CD4-positive, alpha-beta memory T cell (primary cell): ENCODE measurements around the gene DNLZ. TPM values are rescaled to one million over a fixed set of nuclear protein-coding genes. Genes with fewer than 3 reads are reported as not detected.

Experiments used
- CTCF ChIA-PET: fragments of 350-600 bp; sonication (Branson Sonifier 250); formaldehyde crosslinking; loops from one replicate; lab custom pipeline; 2021; ENCODE audit warnings: inconsistent platforms; ENCODE audit not compliant: partially characterized antibody; lab: Charles Lee
- POLR2A ChIA-PET: fragments of 350-600 bp; sonication (Branson Sonifier 250); formaldehyde crosslinking; loops from one replicate; lab custom pipeline; 2021; ENCODE audit not compliant: partially characterized antibody; lab: Charles Lee
- DNase-seq, 5 donors: peaks; one replicate each; pipeline versions ENCODE4 v3.0.0 to v3.0.0-alpha.2; 2020 to 2022; ENCODE audit warnings: mixed read lengths in 1 of 5
- H3K27ac ChIP-seq: one replicate; pipeline ENCODE4 v1.7.0; 2013; ENCODE audit warnings: low read depth, low read length
- H3K27me3 ChIP-seq: 2 replicates; pipeline ENCODE4 v1.7.0; 2013; ENCODE audit warnings: mild to moderate bottlenecking, low read length, moderate library complexity; ENCODE audit not compliant: insufficient read depth
- H3K36me3 ChIP-seq: 2 replicates; pipeline ENCODE4 v1.7.0; 2013; ENCODE audit warnings: mild to moderate bottlenecking, low read length, moderate library complexity; ENCODE audit not compliant: insufficient read depth
- H3K4me1 ChIP-seq: 2 replicates; pipeline ENCODE4 v1.7.0; 2013; ENCODE audit warnings: mild to moderate bottlenecking, low read length, moderate library complexity; ENCODE audit not compliant: insufficient read depth
- H3K4me3 ChIP-seq, 2 donors: one replicate each; pipeline ENCODE4 v1.7.0; 2013; ENCODE audit warnings: low read length in 2 of 2, mild to moderate bottlenecking in 1 of 2
- H3K9me3 ChIP-seq, 2 donors: one replicate each; pipeline ENCODE4 v1.7.0; 2013; ENCODE audit warnings: low read length in 2 of 2, control low read depth in 1 of 2; ENCODE audit not compliant: control insufficient read depth in 1 of 2
- H3K27ac Mint-ChIP-seq, 7 donors: one replicate each; pipeline ENCODE4 v1.8.0; 2020 to 2021; ENCODE audit warnings: mixed read lengths in 7 of 7, mild to moderate bottlenecking in 6 of 7, inconsistent platforms in 3 of 7, moderate library complexity in 3 of 7
- H3K27me3 Mint-ChIP-seq, 2 donors: one replicate each; pipeline ENCODE4 v1.8.0; 2020 to 2021; ENCODE audit warnings: mixed read lengths in 2 of 2
- H3K36me3 Mint-ChIP-seq, 2 donors: one replicate each; pipeline ENCODE4 v1.8.0; 2020 to 2021; ENCODE audit warnings: mixed read lengths in 2 of 2, inconsistent platforms in 1 of 2, mild to moderate bottlenecking in 1 of 2
- H3K4me1 Mint-ChIP-seq, 4 donors: one replicate each; pipeline ENCODE4 v1.8.0; 2020 to 2021; ENCODE audit warnings: mixed read lengths in 4 of 4, mild to moderate bottlenecking in 1 of 4
- H3K4me3 Mint-ChIP-seq, 8 donors: one replicate each; pipeline ENCODE4 v1.8.0; 2020 to 2021; ENCODE audit warnings: mixed read lengths in 8 of 8, mild to moderate bottlenecking in 7 of 8, moderate library complexity in 6 of 8, inconsistent platforms in 3 of 8
- H3K9me3 Mint-ChIP-seq, 8 donors: one replicate each; pipeline ENCODE4 v1.8.0; 2020 to 2021; ENCODE audit warnings: mixed read lengths in 8 of 8, mild to moderate bottlenecking in 5 of 8, inconsistent platforms in 3 of 8, moderate library complexity in 1 of 8
- intact Hi-C: fragments of 100-400 bp; cut with micrococcal nuclease; formaldehyde crosslinking; loops from one replicate; pipeline ENCODE4 v1.15.1; 2023
- polyA plus RNA-seq, 2 donors: library from polyadenylated mRNA; unstranded; fragments of 300-500 nt; fragmentation: Illumina TruSeq; gene quantifications; one replicate each; pipeline ENCODE4 v1.2.3, GENCODE V29; 2021
- total RNA-seq, 2 experiments: library from RNA; stranded (reverse); gene quantifications; one replicate each; pipeline ENCODE4 v1.2.3, GENCODE V29; 2021

DNLZ gene
- total and polyA plus RNA-seq, 4 experiments from 2014 or later = 26.0 to 86.1 (median 51.8) TPM

GRCh38 chr9:136348691-136349090 is 14.9 kb downstream of the DNLZ start:
- Histone ChIP-seq H3K4me3 (no peak overlapping the region), H3K4me1 (no peaks in the 10 kb centered on the region), H3K27me3 (no peaks in the 10 kb centered on the region), H3K27ac (no peak overlapping the region), H3K36me3 (no peaks in the 10 kb centered on the region), H3K9me3 (no peaks in the 10 kb centered on the region)
- no peaks in the 10 kb centered on the region for H3K4me1 Mint-ChIP-seq
- ChIA-PET CTCF (no interaction called here), POLR2A (no interaction called here)
- H3K4me3 Mint-ChIP-seq = no peak overlapping the region
- H3K9me3 Mint-ChIP-seq = no peaks in the 10 kb centered on the region
- no peak overlapping the region for H3K27ac Mint-ChIP-seq
- H3K36me3 Mint-ChIP-seq = no peaks in the 10 kb centered on the region
- intact Hi-C loops = no loop called here
- no peak for DNase-seq
- H3K27me3 Mint-ChIP-seq = no peaks in the 10 kb centered on the region

DNA sequence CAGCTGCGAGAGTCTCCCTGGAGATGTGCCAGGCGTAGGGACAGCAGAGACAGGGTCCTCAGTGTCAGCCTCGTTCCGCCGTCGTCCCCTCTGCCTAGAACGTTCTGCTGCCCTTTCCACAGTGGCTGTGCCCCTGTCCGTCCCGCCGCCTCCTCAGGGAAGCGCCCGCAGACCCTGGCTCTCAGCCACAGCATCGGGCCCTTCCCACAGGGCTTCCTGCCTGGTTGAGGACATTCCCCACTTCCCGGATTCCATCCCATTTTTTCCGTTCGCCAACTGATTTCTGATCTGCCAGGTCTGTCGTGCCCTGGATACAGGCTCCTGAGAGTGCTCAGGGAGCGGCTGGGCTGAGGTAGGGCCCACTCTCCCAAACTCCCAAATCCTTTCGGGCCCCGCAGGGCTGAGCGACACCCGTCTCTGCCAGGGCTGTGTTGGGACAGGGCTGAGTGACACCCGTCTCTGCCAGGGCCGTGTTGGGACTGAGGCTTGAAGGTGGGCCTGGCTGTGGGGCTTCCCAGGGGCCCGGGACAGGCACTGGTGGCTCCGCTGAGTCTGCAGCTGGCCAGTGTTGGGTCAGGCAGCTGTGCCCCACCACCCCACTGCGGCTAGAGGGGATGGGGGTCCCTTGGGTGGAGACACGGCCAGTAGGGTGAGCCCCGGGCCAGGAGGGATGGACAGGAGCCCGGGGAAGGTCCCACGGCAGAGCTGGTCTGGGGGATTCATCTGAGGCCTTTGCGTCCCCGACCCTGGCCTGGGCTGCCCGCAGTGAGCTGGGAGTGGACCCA is 15.9 kb downstream of the DNLZ start:
- CTCF ChIA-PET = no interaction called here
- DNase-seq = no peak
- Histone ChIP-seq H3K27me3 (no peaks in the 10 kb centered on the region), H3K4me1 (no peaks in the 10 kb centered on the region), H3K9me3 (no peaks in the 10 kb centered on the region), H3K36me3 (no peaks in the 10 kb centered on the region), H3K4me3 (no peak overlapping the region), H3K27ac (no peak overlapping the region)
- H3K27me3 Mint-ChIP-seq = no peaks in the 10 kb centered on the region
- no peaks in the 10 kb centered on the region for H3K36me3 Mint-ChIP-seq
- POLR2A ChIA-PET = no interaction called here
- H3K27ac Mint-ChIP-seq = no peak overlapping the region
- no peak overlapping the region for H3K4me3 Mint-ChIP-seq
- no peaks in the 10 kb centered on the region for H3K4me1 Mint-ChIP-seq
- intact Hi-C loops = no loop called here
- no peaks in the 10 kb centered on the region for H3K9me3 Mint-ChIP-seq

DNA sequence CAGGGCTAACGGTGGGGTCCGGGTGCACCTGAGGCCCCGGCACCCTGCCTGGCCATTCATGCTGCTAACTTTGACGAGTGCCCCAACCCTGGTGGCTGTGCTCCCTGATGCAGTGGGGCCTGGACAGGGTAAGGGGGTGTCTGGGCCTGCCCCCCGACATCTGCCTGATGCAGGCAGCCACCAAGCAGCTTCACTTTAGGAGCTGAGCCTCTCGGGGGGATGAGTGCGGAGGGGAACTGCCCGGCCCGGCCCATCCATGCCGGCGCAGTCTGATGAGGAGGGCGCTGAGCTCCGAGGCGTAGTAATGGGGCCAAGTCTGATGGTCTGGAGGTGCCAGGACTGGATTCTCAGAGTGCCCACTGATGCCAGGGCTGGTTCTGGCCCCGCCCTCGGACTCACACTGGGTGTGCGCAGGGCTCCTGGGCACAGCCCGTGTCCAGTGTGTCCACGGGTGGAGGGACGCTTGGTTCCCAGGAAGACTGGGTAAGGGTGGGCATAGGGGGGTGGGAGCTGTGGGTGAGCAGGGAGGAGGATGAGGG is 16.5 kb downstream of the DNLZ start:
- no peak for DNase-seq
- no peaks in the 10 kb centered on the region for H3K27me3 ChIP-seq
- Mint-ChIP-seq H3K27me3 (no peaks in the 10 kb centered on the region), H3K9me3 (no peaks in the 10 kb centered on the region), H3K27ac (no peak overlapping the region), H3K4me3 (no peak overlapping the region), H3K4me1 (no peaks in the 10 kb centered on the region), H3K36me3 (no peaks in the 10 kb centered on the region)
- H3K4me1 ChIP-seq = no peaks in the 10 kb centered on the region
- H3K36me3 ChIP-seq = no peaks in the 10 kb centered on the region
- intact Hi-C loops = no loop called here
- no peak overlapping the region for H3K4me3 ChIP-seq
- CTCF ChIA-PET = no interaction called here
- POLR2A ChIA-PET = no interaction called here
- no peaks in the 10 kb centered on the region for H3K9me3 ChIP-seq
- no peak overlapping the region for H3K27ac ChIP-seq

DNA sequence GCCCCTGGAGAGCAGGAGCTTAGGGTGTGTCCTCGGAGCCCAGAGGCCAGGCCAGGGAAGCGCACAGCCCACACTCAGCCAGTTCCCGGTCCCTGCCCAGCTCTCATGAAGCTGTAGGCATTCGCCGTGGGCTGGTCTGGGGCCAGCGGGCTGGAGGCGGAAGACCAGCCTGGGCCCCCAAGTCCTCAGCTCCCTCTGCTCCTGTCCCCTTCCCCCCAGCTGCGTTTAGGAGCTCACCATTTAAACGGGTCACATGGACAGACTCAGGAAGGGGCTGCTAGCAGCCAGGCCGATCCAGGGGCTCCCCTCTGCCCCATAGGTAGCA is 17.4 kb downstream of the DNLZ start:
- H3K36me3 Mint-ChIP-seq = no peaks in the 10 kb centered on the region
- Histone ChIP-seq H3K27me3 (no peaks in the 10 kb centered on the region), H3K27ac (no peak overlapping the region), H3K36me3 (no peaks in the 10 kb centered on the region), H3K4me3 (no peak overlapping the region), H3K4me1 (no peaks in the 10 kb centered on the region), H3K9me3 (no peaks in the 10 kb centered on the region)
- no peak overlapping the region for H3K27ac Mint-ChIP-seq
- ChIA-PET POLR2A (interaction anchor here (1.2 kb wide), 1 partner anchor 17 kb away, joined by 3 read pairs; the partner anchor contains the start of gene DNLZ), CTCF (interaction anchor here (0.5 to 1.0 kb wide), 2 partner anchors 55 to 325 kb away, joined by 3 read pairs; no protein-coding TSS in a partner anchor)
- DNase-seq = no peak
- H3K4me3 Mint-ChIP-seq = no peak overlapping the region
- no peaks in the 10 kb centered on the region for H3K4me1 Mint-ChIP-seq
- H3K9me3 Mint-ChIP-seq = no peaks in the 10 kb centered on the region
- no peaks in the 10 kb centered on the region for H3K27me3 Mint-ChIP-seq
- intact Hi-C loops = no loop called here

DNA sequence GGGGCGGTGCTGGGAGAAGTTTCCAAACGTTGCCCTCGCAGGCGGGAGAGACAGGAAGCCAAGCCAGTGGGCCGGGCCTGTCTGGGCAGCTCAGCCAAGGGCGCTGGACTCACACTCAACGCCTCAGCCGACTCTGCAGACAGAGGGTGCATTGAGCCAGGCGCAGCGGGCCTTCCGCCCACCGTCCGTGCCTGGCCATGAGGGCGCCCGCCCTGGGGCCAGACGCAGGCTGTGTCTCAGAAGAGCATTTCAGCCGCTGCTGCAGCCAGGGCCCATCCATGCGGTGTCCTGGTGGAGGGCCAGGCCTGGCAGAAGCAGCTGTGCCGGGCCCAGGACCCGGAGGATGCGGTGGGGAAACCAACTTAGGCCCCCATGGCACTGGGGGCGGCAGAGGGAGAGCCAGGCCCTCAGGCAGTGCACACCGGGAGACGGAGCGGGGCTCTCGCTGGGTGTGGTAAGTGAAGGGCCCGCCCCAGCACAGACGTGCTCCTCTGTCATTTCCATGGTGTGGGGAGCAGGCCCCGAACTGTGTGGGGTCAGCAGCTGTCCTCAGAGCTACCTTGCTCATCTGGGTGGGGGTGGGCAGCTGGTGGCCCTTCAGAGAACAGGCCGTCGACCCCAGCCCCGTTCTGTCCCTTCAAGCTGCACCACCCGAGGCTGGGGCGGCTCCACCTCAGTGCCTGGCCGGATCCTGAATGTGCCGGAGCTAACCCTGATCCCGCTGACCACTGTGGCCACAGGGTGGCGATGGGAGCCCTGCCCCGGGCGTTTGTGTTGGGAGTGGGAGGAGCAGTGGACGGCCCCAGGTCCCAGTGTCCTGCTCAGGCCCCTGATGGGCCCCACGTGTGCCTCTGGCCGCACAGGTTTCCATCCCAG is 18.0 kb downstream of the DNLZ start:
- CTCF ChIA-PET = interaction anchor here (1.0 kb wide), 1 partner anchor 56 kb away, joined by 3 read pairs; no protein-coding TSS in a partner anchor
- H3K9me3 ChIP-seq = no peaks in the 10 kb centered on the region
- no peaks in the 10 kb centered on the region for H3K4me1 Mint-ChIP-seq
- H3K27ac Mint-ChIP-seq = no peak overlapping the region
- H3K27ac ChIP-seq = no peak overlapping the region
- no peak for DNase-seq
- no peaks in the 10 kb centered on the region for H3K27me3 Mint-ChIP-seq
- no peaks in the 10 kb centered on the region for H3K36me3 Mint-ChIP-seq
- H3K27me3 ChIP-seq = no peaks in the 10 kb centered on the region
- H3K9me3 Mint-ChIP-seq = no peaks in the 10 kb centered on the region
- no peak overlapping the region for H3K4me3 Mint-ChIP-seq
- no peak overlapping the region for H3K4me3 ChIP-seq
- intact Hi-C loops = no loop called here
- POLR2A ChIA-PET = interaction anchor here (1.2 kb wide), 1 partner anchor 18 kb away, joined by 3 read pairs; the partner anchor contains the start of gene DNLZ
- H3K4me1 ChIP-seq = no peaks in the 10 kb centered on the region
- H3K36me3 ChIP-seq = no peaks in the 10 kb centered on the region

DNA sequence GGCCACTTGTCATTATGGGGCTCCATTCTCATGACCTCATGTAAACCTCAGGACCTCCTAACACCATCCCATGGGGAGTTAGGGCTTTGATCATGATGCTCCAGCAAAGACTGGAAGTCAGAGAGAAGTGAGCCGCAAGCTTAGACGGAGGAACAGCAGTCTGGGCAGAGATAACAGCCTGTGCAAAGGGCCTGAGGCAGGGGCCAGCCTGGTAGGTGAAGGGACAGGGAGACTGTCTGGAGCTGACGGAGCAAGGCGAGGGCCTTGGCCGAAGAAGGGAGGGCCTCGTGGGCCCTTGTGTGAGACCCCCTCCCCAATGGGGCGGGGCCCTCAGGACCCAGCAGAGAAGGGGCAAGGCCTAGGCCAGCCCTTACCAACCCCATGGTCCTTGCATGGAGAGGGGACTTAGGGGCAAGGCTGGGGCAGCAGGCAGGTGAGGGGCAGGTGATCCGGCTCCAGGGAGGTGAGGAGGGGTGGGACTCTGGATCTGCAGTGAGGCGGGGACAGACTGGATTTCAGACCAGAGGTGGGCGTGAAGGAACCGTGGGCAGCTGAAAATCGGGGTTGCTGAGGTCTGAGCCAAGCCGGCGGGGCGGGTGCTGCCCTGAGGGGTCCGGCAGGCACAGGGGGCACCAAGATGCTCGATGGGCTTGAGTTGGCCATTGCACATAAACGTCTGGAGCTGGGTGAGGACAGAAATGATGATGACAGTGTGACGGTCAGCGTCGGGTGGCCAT is 18.8 kb downstream of the DNLZ start:
- Mint-ChIP-seq H3K4me1 (no peaks in the 10 kb centered on the region), H3K36me3 (peaks cover 0 to 2% of the 10 kb centered on the region in 2 donors), H3K27me3 (no peaks in the 10 kb centered on the region), H3K27ac (no peak overlapping the region), H3K9me3 (no peaks in the 10 kb centered on the region), H3K4me3 (peak overlapping the region in 1 of 8 donors; percentile 45)
- Histone ChIP-seq H3K27me3 (no peaks in the 10 kb centered on the region), H3K4me3 (no peak overlapping the region), H3K4me1 (no peaks in the 10 kb centered on the region), H3K36me3 (no peaks in the 10 kb centered on the region), H3K27ac (no peak overlapping the region), H3K9me3 (no peaks in the 10 kb centered on the region)
- POLR2A ChIA-PET = no interaction called here
- intact Hi-C loops = no loop called here
- no peak for DNase-seq
- CTCF ChIA-PET = no interaction called here

DNA sequence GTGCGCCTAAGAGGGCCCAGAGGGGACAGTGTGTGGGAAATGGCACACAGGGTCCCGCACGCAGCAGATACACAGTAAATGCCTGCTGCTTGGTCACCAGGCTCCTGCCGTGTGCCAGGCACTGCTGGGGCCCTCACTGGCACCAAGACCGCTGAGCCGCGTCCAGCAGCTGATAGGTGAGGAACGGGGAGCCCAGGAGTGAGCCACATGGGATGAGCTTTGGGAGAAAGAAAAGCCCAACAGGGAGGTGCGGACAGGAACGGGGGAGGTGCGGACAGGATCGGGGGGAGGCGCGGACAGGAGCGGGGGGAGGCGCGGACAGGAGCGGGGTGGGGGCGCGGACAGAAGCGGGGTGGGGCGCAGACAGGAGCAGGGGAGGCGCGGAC is 19.7 kb downstream of the DNLZ start:
- POLR2A ChIA-PET = no interaction called here
- H3K27me3 Mint-ChIP-seq = no peaks in the 10 kb centered on the region
- H3K36me3 ChIP-seq = no peaks in the 10 kb centered on the region
- no peak overlapping the region for H3K27ac ChIP-seq
- CTCF ChIA-PET = no interaction called here
- H3K27me3 ChIP-seq = no peaks in the 10 kb centered on the region
- H3K4me3 Mint-ChIP-seq = no peak overlapping the region
- no peaks in the 10 kb centered on the region for H3K9me3 Mint-ChIP-seq
- H3K27ac Mint-ChIP-seq = no peak overlapping the region
- no peaks in the 10 kb centered on the region for H3K9me3 ChIP-seq
- H3K4me1 ChIP-seq = no peaks in the 10 kb centered on the region
- no peak for DNase-seq
- H3K4me1 Mint-ChIP-seq = no peaks in the 10 kb centered on the region
- peaks cover 0 to 2% of the 10 kb centered on the region in 2 donors for H3K36me3 Mint-ChIP-seq
- no peak overlapping the region for H3K4me3 ChIP-seq
- intact Hi-C loops = no loop called here
